22Rv1 (cell line): ENCODE measurements around the gene AGAP1.

Experiments used
- ZFX ChIP-seq: fragments of 450-650 bp; IDR thresholded peaks from 2 replicates; pipeline ENCODE4 v1.6.1; 2017; ENCODE audit warnings: antibody characterized with exemption, borderline replicate concordance
- TF ChIP-seq, protein P1 (sequence below): fragments of 450-650 bp; IDR thresholded peaks from 2 replicates; pipeline ENCODE4 v1.5.1; 2017; ENCODE audit warnings: mild to moderate bottlenecking

DNA sequence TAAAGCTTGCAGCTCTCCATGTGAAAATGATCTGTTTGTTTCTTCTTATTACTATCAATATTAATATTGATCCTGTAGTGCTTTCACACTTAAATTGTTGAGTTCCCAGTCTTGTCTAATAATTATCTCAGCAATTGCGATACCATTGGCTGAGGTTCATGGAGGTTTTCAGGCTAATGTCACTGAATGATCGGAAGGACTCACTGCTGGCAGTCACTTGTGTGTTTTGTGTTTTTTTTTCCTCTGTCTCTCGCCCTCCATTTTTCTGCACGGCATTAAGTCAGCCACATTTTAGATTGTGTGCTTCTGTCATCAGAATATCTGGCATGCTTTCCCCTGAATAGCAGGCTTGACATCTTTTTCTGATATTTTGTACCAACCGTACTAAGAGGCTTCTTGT is 43.7 kb downstream of the AGAP1 start:
- TF ChIP-seq, protein P1, sequence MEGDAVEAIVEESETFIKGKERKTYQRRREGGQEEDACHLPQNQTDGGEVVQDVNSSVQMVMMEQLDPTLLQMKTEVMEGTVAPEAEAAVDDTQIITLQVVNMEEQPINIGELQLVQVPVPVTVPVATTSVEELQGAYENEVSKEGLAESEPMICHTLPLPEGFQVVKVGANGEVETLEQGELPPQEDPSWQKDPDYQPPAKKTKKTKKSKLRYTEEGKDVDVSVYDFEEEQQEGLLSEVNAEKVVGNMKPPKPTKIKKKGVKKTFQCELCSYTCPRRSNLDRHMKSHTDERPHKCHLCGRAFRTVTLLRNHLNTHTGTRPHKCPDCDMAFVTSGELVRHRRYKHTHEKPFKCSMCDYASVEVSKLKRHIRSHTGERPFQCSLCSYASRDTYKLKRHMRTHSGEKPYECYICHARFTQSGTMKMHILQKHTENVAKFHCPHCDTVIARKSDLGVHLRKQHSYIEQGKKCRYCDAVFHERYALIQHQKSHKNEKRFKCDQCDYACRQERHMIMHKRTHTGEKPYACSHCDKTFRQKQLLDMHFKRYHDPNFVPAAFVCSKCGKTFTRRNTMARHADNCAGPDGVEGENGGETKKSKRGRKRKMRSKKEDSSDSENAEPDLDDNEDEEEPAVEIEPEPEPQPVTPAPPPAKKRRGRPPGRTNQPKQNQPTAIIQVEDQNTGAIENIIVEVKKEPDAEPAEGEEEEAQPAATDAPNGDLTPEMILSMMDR: no peak
- TF ChIP-seq ZFX: no peak
